IPS DF 19.7 (cell line): ENCODE measurements around the gene PITPNM1.
A peak's percentile ranks its signal among the peaks of the same experiment; 100 is the strongest.
"Not testable (repeated sequence)": the region's sequence is repeated elsewhere in the genome, so short reads cannot be mapped to it uniquely, and the experiment has no call there.

Source experiments
- DNase-seq: peaks from one replicate; pipeline ENCODE4 v3.0.0-alpha.2; 2013; ENCODE audit warnings: low read depth, low spot score

PITPNM1 gene

DNA sequence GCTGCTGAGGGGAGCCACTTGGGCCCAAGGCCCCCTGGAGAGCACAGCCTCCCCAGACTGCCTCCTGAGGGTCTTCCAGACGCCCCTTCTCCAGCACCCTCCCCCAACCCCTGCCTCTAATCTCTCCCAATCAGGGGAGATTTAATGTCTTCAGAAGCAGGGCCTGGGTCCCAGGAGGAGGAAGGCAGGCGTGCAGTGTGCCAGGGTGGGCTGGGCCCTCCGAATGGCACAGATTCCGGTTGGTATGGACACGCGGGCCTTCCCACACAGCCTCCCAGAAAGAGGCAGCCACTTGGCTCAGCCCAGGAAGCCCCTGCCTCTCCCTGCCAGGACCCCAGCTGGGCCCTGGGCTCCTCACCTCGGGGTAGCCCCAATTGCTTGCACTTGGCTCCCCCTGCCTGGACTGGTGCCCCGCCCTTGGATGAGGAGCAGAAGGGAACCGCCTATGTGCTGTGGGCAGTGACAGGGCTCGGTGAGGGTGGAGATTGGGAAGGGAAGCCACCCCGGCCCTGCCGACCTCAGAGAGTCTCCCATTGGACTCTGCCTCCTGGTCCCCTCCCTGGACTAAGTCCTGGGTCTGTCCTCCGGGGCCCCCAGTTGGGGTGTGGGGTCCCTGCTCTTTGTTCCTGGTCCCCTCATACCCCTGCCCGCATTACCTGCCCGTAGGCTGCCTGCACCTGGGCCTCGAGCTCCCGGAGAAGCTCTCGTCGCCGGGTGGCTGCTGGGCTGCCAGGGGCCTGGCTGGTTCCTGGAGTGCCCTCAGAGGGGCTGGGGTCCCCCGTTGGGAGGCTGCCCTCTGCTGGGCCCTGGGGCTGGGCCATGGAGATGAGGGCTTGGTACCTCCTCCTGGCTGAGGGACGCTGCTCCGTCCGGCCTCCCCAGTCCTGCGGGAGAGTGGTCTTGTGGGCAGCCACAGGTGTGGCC lies 18.7 kb upstream of the PITPNM1 start:
- DNase-seq = no peak

DNA sequence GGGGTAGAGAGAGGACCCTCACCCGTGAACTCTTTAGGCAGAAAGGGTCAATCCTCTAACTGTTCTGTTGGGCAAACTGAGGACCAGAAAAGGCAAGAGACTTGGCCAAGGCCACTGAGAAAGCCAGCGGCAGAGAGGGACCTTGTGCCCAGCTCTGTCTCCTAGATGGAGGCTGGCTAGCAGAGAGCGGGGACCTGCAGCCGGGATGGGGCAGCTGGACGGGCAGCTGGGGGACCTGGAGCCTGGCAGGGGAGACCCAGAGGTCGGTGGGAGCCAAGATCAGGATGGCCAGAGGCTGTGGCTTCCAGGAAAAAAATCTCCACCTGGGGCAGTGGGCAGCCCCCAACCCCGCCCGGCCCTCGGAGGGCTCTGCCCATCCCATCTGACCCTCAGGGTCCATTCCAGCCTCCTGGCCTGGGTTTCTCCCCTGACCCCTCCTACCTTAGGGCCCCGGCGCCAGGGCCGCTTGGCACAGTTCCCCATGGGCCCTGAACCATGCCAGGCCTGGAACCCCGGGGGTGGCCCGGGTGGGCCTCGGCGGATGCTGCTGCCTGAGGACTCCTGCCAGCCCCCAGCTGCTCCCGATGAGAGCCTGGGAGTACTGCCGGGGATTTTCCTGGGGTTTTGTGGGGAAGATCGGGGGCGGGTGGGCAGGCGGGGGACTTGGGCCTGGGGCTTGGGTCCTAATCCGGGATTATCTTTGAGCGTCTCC lies 17.8 kb upstream of the PITPNM1 start, which contains the start of gene CABP2:
Gene CABP2, minus strand, starts transcription at position 603 of the 712 bp plus-strand sequence. Its CDS starts 120 bp downstream, at position 483.
- no peak for DNase-seq

DNA sequence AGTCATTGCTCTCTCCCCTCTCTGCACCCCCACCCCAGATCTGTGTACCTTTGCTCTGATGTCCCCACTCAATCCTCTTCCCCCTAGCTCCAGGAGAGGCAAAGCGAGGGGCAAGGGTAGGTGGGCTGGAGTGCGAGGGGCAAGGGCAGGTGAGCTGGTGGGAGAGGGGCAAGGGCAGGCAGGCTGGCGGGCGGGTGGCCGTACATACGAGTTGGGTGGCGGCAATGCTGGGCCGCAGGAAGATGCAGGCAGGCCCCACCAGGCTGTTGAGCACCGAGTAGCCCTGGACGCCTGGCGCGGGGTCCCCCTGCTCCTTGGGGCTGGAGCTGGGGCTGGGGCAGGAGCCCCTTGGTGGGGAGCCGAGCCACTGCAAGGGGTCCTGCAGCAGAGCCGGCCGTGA lies 17.2 kb upstream of the PITPNM1 start:
- DNase-seq = no peak

DNA sequence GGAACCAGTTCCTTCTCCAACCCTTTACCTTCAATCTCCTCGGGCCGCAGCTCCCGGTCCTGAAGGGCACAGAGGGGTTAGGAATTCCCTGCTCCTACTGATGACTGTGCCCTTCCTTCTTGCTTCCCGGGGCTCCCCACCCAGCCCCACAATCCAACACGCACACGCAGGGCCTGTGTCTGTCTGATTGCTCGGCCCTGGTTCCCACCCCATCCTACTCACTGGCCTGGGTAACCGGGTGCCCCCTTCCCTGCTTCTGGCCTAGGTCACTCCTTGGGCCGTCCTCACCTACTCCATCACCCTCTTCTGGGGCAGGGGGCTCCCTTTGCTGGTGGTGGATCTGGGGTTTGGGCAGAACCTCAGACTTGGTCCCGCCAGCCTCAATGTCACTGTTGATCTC lies 16.8 kb upstream of the PITPNM1 start:
- no peak for DNase-seq

DNA sequence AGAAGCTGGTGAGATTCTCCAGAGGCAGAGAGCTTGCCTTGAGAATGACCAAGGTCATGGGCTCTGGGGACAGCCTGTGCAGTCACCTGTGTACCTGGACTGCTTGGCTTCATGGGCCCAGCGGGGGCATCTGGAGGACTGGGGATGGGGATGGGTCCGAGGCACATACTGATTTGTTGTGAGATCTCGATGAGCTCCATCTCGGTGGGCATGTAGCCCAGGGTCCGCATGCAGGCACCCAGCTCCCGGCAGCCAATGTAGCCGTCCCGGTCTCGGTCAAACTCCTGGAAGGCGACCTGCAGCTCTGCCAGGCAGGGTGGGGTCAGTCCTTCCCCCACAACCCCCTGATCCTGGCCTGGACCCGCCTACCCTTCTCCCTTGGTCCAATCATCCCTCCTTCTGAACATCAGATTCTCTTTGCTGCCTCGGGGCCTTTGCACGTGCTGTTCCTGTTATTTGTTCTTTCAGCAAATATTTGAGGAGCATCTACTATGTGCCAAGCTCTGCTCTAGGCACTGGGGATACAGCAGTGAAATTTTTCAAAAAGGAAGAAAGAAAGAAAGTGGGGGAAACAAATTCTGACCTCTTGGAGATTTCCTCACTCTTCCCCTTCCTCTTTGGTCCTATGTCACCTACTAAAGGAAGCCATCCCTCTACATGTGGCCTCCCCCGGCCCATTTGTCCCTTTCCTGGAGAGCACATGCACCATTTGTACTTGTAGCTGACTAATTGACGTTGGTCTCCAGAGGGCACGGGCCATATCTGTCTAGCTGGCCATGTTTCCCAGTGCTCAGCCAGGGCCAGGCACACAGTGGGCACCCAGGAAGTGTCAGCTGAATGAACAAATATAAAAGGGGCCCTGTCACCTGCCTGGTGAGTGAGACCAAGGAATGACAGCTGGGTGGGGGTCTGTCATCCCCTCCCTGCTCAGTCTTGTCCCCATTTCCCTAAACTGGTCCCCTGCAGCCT lies 16.0 kb upstream of the PITPNM1 start:
- no peak for DNase-seq

DNA sequence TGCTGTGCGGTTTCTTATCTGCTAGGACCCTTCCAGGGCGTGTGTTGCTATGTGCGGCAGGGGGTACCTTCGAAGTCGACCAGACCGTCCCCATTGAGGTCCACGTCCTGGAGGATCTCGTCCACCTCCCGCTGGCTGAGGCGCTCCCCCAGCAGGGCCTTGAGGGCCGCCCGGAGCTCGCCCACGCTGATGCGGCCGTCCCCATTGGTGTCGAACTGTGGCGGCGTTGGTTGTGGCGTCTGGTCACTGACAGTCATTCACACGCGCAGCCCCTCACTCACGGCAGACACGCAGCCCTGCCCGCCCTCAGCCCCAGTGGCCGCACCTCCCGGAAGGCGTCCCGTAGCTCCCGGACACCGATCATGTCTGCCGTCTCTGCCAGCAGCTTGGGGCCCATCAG lies 14.6 kb upstream of the PITPNM1 start:
- DNase-seq = no peak

DNA sequence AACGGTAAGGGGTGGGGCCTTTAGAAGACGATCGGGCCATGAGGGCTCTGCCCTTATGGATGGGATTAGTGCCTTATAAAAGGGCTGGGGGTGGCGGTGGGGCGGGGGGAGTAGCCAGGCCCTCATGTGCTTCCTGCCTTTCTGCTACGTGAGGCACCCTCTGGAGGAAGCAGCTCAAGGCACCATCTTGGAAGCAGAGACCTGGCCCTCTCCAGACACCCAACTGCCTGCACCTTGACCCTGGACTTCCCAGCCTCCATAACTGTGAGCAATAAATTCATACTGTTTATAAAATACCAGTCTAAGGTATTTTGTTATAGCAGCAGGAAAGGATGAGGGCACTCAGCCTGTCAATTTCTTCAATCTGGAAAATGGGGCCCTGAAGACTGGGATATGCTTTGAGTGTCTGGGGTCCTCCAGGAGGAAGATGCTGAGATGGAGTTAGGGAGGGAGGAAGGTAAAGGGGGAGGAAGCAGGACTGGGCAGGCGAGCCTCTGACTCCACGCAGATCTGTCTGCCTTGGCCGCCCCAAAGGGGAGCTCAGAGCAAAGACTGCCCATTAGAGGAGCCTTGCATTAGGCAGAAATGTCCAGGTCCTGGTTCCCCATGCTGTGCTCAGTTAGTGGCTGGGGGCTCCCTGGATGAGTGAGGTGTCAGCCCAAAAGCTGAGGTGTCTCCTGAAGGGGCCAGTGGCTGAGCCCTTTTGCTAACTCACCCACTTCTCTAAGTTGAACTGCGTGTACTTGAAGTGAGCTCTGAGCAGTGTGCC lies 12.8 kb upstream of the PITPNM1 start:
- no peak for DNase-seq

DNA sequence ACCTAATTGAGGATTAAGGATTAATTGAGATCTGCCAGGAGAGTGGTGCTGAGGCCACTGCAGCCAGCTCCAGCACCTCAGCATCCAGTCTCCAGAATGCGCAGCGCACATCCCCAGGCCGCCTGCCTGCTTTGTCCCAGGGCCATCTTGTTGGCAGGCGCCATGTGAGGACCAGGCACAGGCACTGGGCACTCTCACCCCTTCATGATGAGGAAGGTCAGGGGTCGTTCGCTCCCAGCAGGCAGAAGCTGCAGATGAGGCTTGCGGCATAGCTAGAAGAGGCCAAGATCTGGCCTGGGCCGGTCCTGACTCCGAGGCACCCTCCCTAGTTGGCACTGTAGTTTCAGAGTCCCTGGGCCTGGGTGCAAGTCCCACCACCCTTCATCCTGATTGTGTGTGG lies 11.6 kb upstream of the PITPNM1 start:
- DNase-seq = no peak

DNA sequence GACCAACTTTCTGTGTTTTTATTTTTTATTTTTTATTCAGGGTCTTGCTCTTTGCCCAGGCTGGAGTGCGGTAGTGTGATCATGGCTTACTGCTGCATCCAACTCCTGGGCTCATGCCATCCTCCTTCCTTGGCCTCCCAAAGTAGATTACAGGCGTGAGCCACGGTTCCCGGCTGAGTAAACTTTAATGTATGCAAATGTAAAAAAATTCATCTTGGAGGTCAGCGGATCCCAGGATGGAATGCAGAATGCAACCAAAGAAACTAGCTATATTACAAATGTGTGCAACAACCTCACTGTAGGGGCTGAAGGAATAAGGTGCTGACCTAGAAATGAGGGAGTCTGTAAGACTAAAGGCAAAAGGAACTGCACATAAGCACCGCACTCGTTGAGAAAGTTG lies 9.0 kb upstream of the PITPNM1 start:
- DNase-seq = no peak

DNA sequence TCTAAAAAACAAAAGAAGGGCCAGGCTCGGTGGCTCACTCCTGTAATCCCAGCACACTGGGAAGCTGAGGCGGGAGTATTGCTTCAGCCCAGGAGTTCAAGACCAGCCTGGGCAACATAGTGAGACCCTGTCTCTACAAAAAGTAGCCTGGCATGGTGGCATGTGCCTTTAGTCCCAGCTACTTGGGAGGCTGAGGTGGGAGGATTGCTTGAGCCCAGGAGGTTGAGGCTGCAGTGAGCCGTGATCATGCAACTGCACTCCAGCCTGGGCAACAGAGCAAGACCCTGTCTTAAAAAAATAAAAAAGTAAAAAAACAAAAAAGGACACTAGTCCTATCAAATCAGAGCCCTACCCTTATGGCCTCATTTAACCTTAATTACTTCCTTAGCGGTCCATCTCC lies 6.4 kb upstream of the PITPNM1 start:
- not testable (repeated sequence) for DNase-seq

DNA sequence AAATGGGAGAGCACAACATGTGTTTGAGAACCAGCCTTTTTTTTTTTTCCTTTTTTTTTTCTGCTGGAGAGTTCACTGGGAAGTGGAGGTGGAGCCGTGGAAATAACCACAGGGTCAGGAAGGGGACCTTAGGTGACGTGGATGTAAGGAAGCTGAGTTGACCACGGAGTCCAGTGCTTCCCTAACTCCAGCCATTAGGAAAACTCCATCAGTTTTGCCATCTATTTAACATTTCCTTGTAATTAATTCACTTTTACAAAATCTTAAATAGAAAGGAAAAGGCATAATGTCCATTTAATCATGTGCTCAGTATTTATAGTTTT lies 4.8 kb upstream of the PITPNM1 start:
- no peak for DNase-seq

DNA sequence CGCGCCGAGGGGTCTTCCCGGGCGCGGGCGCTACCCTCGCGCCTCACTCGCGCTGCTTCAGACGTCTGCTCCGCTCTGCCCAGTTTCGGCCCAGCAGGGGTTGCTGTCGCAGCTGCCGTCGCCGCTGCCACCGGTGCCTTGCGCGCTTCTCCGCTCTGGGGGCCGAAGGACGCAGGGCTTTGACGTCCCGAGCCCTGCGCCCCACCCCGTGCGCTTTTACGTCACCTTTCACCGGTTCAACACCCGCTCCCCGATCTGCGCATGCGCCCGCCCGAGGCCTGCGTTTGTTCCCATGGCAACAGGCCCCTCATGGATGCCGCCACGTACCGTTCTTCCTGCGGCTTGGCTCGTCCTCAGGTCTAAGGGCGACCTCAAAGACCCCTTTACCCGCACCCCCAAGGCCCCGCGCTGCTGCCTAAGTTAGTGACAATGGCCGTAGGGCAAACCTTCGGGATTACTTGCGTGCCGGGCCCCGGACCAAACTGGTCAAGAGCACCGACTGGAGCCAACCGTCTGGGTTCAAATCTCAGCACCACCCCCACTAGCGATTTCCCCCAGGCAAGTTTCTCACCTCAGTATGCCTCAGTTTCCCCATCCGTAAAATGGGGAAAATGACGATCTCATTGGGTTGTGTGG lies 3.4 kb upstream of the PITPNM1 start:
- DNase-seq = peak; percentile 50

DNA sequence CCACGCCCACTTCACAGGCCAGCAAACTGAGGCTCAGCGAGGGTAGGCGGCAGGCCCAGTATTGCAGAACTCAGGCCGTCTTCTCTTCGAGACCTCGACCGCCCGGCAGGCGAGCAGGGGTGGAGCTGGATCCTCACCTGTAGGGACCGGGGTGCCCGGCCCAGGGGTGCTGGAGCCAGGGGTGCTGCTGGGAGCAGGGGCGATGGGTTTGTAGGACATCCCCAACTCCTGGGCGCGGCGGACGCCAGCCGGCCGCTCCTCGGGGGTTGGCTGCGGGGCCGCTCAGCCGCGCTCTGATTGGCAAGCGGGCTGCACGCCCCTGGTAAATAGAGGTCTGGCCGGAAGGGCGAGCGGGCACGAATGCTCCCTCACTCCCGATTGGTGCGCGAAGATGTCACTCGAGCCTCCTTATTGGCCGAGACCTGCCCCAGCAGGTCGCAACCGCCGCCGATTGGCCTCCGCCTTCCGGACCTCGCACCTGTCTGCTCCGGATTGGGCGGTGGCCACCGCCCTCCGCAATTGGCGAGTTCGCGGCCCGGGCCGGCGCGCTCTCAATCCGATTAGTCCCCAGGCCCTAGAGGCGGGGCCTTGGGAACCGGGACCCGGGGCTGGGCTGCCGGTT lies 2.8 kb upstream of the PITPNM1 start, which contains the start of gene CDK2AP2:
Gene CDK2AP2, minus strand, starts transcription at position 299 of the 622 bp plus-strand sequence. Its CDS starts 80 bp downstream, at position 219.
- peak; percentile 98 for DNase-seq

DNA sequence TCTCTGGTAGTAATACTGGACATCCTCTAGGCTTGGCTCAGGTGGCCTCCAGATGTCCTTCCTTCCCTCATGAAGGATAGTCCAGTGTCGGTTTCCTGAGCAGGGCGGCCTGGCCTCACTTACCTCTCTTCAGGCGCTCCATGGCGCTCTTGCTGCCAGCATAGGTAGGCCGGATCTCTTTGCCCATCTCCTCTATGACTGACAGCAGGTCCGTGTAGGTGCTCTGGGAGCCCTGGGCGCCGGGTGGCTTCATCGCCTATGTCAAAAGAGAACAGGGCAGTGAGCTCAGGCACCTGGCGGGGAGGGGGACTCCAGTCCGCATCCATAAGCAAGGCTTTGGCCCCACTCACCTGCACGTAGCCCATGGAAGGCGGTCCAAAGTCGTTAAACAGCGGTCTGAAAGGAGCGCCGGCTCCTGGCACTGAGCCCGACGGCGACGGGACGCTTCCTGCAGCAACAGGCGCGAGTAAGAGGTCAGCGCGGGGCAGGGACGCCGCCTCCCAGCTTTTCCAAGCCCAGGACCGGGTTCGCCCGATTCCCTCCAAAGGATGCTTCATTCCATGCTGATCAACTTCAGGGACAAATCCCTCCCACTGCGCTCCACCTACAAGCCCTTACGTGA lies 2.2 kb upstream of the PITPNM1 start:
- DNase-seq = peak; percentile 73

DNA sequence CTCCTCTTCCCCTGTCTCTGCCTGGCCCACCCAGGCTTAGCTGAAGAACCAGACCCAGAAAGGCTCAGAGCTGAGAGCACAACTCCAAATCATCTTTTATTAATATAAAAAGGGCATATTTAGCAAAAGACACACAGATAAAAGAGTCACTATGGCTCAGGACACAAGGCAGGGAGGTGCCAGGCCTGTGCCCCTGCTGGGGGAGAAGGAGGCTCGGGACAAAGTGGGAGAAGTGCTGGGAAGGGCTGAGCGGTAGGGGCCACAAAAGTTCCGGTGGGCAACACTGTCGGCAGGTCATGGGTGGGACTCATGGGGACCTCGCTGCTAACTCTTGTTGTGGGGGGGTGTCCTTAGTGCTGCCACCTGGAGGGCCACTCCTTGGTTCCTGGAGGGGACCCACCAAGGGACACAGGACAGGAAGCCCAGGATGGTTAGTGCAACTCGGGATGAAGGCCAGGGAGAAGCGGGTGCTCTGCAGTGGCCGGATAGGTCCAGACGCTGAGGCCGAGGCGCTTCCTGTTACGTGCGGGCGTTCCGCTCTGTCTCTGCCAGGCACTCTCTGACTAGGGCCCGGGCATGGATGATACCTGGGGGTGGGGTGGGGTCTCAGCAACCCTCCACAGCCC lies 1.4 kb upstream of the PITPNM1 start:
- DNase-seq = no peak

DNA sequence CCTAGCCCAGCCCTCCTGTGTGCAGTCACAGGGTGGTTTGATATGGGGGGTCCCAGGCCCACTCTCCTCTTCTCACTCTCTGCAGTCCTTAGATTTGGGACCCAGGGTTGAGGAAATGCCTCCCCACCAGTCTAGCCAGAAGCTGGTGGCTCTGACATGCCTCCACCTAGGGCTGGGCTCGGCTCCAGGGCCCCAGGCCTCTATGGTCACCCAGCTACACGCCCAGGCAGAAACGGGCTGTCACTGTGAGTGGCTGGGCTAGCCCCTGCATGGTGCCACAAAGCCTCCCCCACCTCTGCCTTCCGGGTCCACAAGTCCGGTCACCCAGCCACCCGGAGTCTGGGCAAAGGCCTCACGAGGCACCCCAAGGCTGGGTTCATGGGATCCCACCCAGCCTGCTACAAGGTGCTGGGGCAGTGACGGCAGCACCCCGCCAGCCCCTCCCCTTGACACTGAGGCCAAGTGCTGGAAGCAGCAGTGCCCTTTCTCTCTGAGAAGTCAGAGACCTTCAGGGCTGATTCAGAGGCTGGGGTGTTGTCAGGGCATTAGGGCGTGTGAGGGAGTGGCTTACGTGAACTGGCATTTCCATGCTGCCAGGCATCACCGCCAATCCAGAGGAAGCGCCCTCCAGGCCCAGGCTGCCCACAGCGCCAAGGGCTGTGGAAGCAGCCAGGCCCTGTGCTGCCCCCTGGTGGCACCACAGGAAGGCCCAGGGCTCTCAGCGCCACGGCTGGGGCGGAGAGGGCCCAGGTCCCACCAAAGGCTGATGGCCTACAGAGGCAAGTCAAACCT lies 638 bp upstream of the PITPNM1 start:
- DNase-seq = peak; percentile 50

DNA sequence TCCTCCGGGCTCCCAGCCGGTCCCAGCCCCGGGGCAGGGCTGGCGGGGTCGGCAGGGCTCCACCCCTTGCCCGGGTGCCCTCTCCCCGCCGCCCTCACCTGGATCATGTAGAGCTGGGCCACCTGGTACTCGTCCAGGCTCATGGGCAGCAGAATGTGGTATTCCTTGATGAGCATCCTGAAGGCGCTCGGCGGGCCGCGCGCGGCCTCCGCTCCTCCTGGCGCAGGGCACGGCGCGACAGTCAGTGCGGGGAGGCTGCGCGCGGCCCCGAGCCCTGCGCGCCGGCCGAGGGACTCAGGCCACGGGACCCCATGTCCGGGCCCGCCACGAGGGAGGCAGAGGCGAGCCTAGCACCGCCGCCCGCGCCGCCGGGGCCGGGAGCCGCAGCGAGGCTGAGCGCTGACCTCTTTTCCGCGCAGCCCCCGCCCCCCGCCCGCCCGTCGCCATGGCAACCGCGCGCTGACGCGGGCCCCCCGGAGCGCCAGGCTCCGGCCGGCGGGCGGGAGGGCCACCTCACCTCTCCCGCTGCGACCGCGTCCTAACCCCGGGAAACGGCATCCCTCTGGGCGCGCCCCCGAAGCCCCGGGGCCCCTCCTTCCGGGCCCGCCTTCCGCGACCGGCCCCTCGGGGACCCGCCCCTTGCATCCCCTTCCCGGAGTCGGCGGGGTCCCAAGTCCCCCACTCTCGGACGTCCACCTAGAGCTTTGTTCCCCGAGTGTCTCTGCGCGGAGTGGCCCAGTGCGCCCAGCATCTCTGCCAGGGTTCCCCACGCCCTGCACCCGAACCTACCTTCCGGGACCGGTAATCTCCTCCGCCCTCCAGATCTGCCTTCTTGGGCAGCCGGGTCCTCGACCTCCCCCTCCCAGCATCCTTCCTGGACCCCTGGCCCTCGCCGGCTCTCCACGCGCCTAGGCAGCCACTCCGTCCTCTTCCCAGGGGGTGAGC lies 886 bp downstream of the PITPNM1 start:
- DNase-seq = no peak
